Epidermal melanocyte (primary cell): ENCODE measurements around the gene MCRIP2.

Source experiments
- DNase-seq: peaks from one replicate; pipeline ENCODE4 v3.0.0; 2011; ENCODE audit warnings: low spot score; ENCODE audit not compliant: insufficient read length

Gene MCRIP2

GRCh38 chr16:695355-696089 is 53.9 kb downstream of the MCRIP2 start:
- DNase-seq, result no peak
